HUDEP-2 (cell line): ENCODE measurements around the gene LENEP.

Experiments
- DNase-seq, 76 experiments: peaks; one replicate each; lab custom pipeline; 2025; ENCODE audit not compliant: unreplicated experiment in 76 of 76; lab: John Stamatoyannopoulos, UW

LENEP gene

GRCh38 chr1:154959426-154959780 lies 34.0 kb upstream of the LENEP start:
- no peak for DNase-seq

- no peak for DNase-seq
Measured at GRCh38 chr1:154960446-154961136, 32.8 kb upstream of the LENEP start.

GRCh38 chr1:154961207-154962155 lies 31.9 kb upstream of the LENEP start, which contains the start of gene PYGO2:
Gene PYGO2 (minus strand): TSS chr1:154961782. CDS start chr1:154961576, 206 bp downstream.
- peak in 67 of 76 experiments; percentile 22 to 81 (median 63) for DNase-seq

GRCh38 chr1:154962156-154962749 lies 31.1 kb upstream of the LENEP start:
- DNase-seq = peak in 18 of 76 experiments; percentile 3 to 79 (median 34)

- DNase-seq = no peak
Measured at GRCh38 chr1:154962795-154963330, 30.5 kb upstream of the LENEP start.

- no peak for DNase-seq
Measured at GRCh38 chr1:154963643-154964042, 29.7 kb upstream of the LENEP start.

GRCh38 chr1:154964359-154964758 lies 29.0 kb upstream of the LENEP start:
- no peak for DNase-seq

- no peak for DNase-seq
Measured at GRCh38 chr1:154966111-154966510, 27.3 kb upstream of the LENEP start.

GRCh38 chr1:154967331-154967950 lies 25.9 kb upstream of the LENEP start:
- no peak for DNase-seq

- no peak for DNase-seq
Measured at GRCh38 chr1:154968731-154969130, 24.7 kb upstream of the LENEP start.

GRCh38 chr1:154969246-154969645 lies 24.1 kb upstream of the LENEP start:
- DNase-seq = no peak

GRCh38 chr1:154969860-154970452 lies 23.4 kb upstream of the LENEP start:
- DNase-seq = no peak

- DNase-seq = peak in 72 of 76 experiments; percentile 20 to 91 (median 77)
Measured at GRCh38 chr1:154970631-154971340, 22.6 kb upstream of the LENEP start, which contains the start of gene SHC1. Gene SHC1 (minus strand): TSS chr1:154970747. CDS start chr1:154970526, 221 bp downstream.

- peak in 2 of 76 experiments; percentile 18 to 35 for DNase-seq
Measured at GRCh38 chr1:154971341-154971998, 21.9 kb upstream of the LENEP start.

GRCh38 chr1:154972213-154972516 lies 21.2 kb upstream of the LENEP start:
- no peak for DNase-seq

GRCh38 chr1:154972517-154973343 lies 20.7 kb upstream of the LENEP start:
- peak in 1 of 76 experiments; percentile 27 for DNase-seq

GRCh38 chr1:154973344-154974101 lies 19.9 kb upstream of the LENEP start:
- peak in 75 of 76 experiments; percentile 77 to 99 (median 97) for DNase-seq
